ENCODE data around the gene CCDC179. TPM values are rescaled to one million over a fixed set of nuclear protein-coding genes. Genes with fewer than 3 reads are reported as not detected.
A peak's percentile ranks its signal among the peaks of the same experiment; 100 is the strongest.

The CCDC179 gene
- polyA plus RNA-seq (2014; cell fraction: cytosol; rRNA removed) = not detected in 2 replicates
- not detected in 2 replicates for polyA plus RNA-seq (2014; cell fraction: nucleus; rRNA removed)

DNA sequence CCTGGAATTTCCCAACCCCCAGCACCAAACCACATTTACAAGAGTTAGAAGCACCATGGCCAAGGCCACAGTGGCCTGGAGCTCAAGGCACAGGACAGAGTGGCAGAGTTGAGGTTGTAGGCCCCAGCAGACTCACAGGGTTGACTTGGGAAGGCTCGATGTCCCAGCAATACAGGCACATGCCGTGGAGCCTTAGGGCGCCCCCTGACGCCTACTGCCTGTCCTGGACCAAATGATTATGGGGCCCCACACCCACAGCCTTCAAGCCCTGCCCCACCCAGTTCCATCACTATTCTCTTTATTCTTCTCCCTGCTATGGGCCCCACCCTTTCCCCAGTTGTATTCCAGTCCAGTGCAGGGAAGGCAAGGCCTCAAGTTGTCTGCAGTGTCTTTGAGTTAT lies at the start of gene CCDC179:
TSS of gene CCDC179 (minus strand) at position 234 of the 400 bp plus-strand sequence. CDS start at position 181, 53 bp downstream.
- DNase-seq (ENCODE audit: low spot score) = no peak

DNA sequence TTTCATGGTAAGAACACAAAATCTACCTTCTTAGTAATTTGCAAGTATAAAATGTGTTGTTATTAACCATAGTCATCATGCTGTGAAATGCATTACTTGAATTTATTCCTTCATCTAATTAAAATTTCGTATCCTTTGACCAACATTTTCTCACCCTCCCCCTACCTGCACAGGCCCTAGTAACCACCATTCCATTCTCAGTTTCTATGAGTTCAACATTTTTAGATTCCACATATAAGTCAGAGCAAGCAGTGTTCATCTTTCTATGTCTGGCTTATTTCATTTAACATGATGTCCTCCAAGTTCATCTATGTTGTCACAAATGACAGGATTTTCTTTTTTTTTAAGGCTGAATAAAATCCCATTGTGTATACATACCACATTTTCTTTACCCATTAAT lies 43.5 kb upstream of the CCDC179 start:
- no peak for DNase-seq (ENCODE audit: low spot score)

DNA sequence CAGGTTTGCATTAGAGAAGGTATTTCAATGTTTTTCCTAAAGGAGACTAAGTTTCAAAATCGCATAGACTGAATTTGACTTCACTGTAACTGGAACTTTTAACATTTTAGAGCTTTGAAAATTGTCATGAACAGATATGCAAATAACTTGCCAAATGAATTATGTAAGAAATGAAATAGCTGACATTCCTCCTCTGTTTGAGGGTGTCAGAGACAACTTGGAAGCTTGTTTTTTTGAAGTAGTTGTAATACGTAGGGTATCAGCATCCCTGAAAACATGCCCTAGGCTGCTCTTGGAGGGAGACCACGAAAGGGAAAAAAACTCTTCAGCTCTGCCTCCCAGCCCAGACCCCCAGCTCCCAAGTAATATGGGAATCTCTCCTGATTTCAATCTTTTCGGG lies 41.3 kb upstream of the CCDC179 start:
- no peak for DNase-seq (ENCODE audit: low spot score)

DNA sequence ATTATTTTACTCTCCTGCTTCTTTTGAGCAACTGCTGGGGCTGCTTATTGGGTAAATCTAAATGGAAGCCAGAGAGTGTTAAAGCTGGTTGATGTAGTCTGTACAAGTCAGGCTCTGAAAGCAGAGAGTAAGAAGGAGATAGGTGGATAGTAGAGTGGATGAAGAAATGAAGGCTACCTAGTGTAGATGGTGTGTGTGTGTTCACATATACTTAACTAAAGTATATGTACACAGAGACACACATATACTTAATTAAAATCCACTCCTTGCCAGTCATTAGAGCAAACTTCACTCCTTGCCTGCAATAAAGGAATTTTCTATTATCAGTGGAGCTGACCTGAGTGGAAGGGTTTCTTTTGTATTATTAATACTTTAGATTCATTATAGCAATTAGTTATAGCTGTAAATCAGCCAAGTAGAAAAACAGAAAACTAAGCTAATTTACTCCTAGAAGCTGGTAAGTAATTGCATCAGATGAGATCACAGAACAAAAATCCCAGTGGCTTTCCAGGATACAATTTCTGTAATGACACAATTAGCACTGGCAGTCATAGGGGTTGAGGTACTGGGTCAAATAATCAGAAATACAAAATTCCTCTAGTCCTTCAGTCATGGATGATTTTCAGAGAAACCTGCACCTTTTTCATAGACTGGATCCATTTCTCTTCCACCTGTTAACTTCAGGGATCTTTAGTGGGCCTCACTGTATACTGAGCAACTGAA lies 40.7 kb upstream of the CCDC179 start:
- DNase-seq (ENCODE audit: low spot score) = no peak

DNA sequence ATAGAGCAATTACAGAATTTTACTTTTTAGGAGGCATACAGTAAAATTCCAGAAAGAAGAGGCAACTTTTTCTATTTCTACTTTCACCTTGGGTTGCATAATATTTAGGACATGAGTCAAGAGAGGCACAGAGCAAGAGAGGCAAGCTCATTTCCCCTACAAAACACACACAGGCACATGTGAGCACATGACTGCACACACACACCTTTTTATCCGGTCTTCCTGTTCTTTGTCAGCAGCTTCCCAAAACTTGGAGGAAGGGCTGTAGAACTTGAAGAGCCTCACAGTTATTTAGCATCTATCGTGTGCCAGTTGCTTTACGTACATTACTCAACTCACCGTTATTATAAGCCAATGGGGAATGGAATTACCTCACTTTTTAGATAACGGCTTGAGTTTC lies 37.8 kb upstream of the CCDC179 start:
- DNase-seq (ENCODE audit: low spot score) = no peak

DNA sequence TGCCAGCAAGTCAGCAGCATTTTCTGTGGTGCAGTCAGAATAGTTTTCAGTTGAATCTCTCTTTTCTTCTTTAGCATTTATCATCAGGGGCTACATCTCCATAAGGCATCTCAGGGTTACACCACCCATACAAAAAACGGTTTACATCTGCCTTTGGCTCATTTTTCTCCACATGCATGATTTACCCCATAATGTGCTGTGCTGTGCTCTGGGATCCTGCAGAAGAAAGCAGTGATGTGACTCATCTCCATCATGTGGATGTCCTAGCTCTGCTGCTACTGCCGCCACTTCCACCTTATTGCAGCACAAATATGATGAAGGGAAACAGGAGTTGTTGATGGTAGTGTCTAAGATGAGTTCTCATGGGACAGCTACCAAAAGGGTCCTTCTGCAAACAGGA lies 30.0 kb upstream of the CCDC179 start:
- no peak for DNase-seq (ENCODE audit: low spot score)

DNA sequence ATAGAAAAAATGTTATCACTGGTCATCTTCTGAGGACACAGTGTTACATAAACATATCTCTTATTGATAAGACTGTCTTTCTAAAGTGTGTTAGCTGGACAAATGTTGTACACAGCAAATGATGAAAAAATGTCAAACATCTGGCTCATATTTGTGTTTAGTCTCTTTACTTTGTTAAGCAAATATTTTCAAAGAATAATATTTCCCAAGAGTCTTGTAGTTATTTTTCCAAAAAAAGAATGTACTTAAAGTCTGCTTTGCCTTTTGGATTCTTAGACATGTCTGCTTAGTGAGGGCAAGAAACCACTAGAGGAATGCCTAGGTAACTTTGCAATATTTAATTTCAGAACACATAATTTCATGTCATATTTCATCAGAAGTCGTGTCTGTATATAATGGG lies 23.9 kb upstream of the CCDC179 start:
- no peak for DNase-seq (ENCODE audit: low spot score)

DNA sequence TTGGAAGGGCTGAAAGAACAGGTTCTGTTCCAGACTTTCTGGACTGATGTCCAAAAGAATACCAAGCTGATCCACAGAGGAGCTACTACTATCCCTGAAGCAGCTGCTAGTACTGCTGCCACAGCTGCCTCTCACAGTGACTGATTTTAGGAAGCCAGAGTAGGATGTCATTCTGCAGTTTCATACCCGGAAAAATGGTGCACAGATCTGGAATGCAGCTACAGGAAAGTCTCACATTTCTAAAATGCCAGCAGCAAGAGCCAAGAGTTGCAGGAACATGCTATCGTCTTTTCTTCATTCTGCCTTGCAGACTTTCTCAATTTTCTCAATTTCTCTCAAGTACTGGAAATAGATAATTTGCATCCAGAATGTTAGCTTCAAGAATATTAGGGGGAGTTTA lies 19.4 kb upstream of the CCDC179 start:
- DNase-seq (ENCODE audit: low spot score) = no peak

DNA sequence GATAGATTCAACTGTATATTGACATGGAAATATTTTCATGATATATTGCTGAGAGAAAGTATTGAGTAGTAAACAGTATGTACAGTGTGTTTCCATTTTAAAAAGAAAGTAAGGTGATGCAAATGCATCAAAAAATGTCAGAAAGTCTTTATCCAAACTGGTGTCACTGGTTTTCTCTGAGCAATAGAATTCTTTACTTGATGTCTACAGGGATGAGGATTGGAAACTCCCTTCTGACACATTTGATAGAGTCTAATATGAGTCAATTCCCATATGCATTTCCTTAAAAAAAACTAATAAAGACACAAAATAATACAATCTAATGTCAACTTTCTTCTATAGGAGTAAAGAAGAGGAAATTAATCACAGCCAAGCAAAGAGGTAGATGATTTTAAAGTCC lies 18.3 kb upstream of the CCDC179 start:
- DNase-seq (ENCODE audit: low spot score) = no peak

DNA sequence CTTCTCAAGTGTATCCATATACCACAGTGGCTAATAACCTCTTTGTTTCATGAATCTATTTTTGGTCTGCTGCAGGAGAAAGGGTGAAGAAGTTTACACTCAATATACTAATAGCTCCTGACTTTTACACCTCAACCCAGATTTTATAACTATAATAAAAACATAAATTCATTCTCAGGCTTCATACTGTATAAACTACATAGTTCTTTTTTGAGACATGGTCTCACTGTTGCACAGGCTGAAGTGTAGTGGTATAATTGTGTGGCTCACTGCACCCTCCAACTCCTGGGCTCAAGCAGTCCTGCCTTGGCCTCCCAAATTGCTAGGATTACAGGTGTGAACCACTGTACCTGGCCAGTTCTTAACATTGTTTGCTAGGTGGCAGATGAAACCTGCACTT lies 17.8 kb upstream of the CCDC179 start:
- no peak for DNase-seq (ENCODE audit: low spot score)

DNA sequence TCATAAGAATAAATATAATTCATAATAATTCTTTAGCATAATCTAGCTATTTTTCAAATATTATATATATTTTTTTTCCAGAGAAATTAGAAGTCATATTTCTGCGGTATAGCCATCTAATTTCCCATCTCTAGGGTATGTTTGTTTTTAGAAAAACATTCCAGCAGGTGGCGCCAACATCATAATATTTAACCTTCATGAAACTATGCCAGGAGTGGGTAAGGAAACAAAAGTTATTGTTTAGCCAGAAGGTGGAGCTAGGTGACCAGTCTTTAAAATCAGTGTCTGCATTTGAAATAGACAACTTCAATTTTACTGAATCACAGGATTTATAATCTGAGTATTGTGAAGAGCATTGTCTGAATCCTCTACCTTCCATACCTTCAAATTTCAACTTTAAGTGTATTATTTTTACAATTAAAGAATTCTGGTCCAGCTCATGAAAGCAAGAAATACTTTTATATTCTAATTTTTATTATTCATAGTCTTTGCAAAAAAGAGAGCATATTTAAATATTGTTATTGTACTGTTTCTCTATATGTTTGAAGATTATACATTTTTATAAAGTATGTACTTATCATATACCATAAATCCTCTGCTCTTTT lies 15.7 kb upstream of the CCDC179 start:
- peak; percentile 89 for DNase-seq (ENCODE audit: low spot score)

DNA sequence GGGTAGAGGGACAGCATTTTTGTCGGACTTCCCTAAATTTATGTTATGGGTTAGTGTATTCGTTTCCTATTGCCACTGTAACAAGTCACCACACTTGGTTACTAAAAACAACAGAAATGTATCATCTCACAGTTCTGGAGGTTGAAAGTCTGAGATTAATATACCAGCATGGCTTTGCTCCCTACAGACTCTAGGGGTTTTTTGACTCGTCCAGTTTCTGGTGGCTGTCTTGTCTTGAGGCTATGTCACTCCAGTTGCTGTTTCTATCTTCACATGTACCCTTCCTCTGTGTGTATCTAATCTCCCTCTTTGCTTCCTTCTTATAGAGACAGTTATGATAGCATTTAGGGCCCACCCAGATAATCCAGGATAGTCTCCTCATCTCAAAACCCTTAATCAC lies 9.1 kb upstream of the CCDC179 start:
- no peak for DNase-seq (ENCODE audit: low spot score)

DNA sequence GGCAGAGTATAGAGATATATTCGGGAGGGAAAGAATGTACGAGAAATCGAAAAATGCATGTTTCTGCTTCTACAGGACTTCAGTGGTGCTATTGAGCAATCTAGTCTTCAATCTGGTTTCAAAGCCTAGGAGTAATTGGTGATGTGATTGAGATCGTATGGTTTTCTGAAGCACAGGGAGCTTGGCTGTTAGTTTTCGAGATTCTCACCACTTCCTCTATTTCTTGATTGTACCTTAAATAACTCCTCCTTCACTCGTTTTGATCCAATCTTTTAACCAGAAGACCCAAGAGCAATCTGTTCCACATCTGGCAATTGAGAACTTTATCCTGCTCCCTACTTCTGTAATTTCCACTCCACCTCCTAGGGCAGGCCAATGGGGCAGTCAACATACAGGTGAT lies 518 bp downstream of the CCDC179 start:
- no peak for DNase-seq (ENCODE audit: low spot score)

DNA sequence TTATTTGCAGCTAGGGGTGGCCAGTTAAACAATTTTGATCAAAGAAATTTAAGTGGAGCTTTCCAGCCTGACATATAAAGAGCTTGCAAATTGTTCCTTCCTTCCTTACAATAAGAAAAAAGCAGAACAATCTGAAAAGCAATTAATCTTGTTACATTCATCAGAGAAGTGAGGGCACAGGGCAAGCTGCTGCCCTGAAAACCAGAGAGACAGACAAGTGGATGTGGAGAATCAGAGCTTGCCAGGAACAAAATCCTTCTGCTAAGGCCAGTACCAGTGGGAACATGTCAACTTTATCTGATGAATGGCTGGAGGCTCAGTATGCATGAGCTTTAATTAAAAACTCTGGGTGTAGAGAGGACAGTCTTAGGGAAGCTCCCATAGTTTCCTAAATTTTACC lies 8.8 kb downstream of the CCDC179 start:
- no peak for DNase-seq (ENCODE audit: low spot score)

DNA sequence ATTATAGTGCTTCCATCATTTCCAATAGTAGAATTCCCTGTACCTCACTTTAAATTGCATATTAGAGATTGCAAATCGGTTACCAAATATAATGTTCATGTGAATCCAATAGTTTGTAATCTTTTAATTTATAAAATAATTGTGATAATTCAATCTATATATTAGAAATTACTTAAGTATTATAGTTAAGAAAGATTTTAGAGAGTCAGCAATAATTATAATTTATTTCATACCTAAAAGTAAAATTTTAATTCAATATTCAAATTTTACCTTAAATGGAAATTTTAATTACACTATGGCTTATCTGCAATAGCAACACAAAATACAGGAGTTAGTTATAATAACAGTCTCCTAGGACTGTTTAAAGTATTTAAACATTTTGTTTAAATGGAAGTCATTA lies 13.5 kb downstream of the CCDC179 start:
- no peak for DNase-seq (ENCODE audit: low spot score)

DNA sequence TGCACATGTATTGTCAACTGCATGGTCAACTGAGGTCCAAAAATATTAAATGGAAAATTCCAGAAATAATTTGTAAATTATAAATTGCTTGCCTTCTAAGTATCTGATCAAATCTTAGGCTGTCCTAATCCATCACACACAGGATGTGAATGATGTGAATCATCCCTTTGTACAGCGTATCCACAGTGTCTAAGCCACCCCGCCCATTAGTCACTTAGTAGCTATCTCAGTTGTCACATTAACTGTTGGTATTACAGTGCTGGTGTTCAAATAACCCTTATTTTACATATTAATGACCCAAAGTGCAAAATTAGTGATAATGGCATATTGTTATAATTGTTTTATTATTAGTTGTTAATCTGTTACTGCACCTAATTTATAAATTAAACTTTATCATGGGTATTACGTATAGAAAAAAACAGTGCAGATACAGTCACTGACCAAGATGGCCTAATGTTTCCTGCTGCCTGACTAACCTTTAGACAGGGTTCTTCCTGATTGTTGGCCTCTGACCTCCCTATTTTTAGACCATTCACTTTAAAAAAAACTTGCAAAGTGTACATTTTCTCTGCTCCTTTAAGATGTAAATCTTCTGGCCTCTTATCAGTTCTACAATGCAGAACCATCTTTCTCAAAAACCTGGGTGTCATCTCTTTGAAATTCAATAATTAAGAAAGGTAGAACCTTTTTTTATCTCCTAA lies 27.8 kb downstream of the CCDC179 start:
- DNase-seq (ENCODE audit: low spot score) = no peak

DNA sequence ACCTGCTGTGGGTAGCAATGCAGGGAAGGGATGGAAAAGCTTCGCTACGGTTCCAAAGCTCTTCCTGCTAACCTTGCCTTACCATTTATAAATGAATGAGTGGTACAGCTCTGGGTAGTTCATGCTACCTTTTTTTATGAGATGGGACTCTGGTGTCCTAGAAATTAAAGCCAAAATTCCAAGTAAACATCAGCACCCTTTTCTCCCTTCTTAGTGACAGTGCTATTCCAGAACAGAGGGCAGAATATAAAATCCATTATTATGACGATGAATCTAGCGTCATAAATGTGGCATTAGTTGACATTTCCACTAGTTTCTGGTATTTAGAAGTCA lies 30.2 kb downstream of the CCDC179 start:
- no peak for DNase-seq (ENCODE audit: low spot score)

DNA sequence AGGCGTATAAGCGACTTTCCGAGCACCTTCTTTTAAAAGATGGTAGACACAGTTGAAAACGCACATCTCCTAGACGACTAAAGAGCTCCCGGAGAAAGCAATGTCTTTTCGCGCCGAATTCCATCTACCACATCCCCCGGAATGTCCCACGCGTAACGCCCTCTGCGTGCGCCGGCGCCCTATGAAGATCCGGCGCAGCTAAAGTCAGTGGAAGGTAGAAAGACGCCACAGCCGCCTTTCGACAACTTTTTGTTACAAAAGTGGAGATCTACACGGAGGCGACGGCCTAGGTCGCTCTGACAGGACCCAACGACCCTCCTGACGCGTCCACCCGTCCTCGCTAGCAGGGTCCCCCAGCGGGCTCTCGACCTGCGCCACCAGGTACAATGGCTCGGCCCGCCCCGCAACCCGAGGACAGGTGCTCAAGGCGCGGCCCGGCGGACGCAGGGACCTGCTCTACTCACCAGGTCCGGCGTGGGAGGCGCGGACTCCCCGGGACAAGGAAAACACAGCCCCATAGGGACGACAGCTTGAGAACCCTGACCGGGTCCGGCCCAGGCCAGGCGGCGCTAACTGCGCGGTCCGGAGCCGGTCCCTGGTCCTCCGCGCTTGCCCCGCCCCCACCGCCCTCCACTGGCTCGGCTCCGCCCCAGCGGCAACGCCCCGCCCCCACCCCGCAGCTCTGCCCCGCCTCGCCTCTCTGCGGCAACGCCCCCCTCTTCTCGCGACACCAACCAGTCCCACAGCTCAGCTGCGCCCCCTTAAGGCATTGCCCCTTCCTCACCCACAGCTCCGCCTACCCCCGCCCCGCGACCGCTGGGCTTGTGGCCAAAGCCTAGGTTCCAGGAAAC lies 30.8 kb downstream of the CCDC179 start, which contains the start of gene SVIP:
TSS of gene SVIP (minus strand) at position 571 of the 851 bp plus-strand sequence. CDS start at position 518, 53 bp downstream.
- peak; percentile 92 for DNase-seq (ENCODE audit: low spot score)

DNA sequence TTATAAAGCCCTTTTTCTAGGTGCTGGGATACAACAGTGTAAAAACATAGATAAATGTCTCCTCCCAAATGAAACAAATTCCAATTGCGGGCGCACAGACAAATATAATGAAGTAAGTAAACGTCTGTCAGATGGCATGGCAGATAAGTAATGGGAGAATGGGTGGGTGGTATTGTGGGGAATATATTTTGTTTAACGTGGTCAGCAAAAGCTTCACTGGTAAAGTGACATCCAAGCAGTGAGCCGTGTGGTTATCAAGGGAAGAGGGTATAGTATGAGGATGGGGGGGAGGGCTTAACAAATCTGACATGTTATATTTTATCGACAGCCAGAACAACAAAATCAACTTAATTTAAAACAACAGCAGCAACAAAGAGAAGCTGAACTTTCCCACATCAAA lies 31.9 kb downstream of the CCDC179 start:
- DNase-seq (ENCODE audit: low spot score) = peak; percentile 34

DNA sequence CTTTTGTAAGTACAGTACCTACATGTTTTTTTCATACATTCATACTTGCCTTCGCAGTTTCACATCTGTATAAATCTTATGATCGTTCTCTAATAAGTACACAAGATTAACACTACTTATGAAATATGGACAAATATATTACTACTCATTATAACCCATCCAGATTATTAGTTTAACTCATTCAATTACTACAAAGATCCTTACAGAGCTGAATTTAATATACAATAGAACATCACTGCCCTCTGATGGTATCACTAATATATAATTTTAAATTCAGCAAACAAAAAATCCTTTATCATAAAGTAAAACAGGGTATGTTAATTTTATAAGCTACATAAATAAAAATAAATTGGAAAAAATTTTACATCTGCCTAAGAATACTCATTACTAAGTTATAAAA lies 38.1 kb downstream of the CCDC179 start:
- DNase-seq (ENCODE audit: low spot score) = no peak

DNA sequence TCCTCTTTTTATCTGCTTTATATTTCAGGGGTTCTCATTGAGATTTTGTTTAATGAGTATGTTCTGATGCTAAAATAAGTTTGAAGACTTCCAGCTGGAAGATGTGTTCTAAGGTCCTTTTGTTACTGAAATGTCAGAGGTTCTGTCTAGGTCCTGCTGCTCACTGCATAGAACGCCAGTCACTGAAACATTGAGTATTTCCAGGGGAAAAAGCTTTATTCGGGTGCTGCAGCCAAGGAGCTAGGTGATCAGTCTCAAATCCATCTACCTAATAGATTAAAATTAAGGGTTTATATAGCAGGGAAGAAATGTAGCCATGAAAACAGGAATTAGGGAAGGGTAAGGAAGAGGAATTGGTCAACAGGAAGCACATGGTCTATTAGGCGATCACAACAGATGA lies 50.4 kb downstream of the CCDC179 start:
- DNase-seq (ENCODE audit: low spot score) = no peak
